CD4-positive, alpha-beta memory T cell (primary cell): Measurements from ENCODE around the gene ZNF687. TPM values are rescaled to one million over a fixed set of nuclear protein-coding genes. Genes with fewer than 3 reads are reported as not detected.

Experiments used
- CTCF ChIA-PET: fragments of 350-600 bp; sonication (Branson Sonifier 250); formaldehyde crosslinking; loops from one replicate; lab custom pipeline; 2021; ENCODE audit warnings: inconsistent platforms; ENCODE audit not compliant: partially characterized antibody; lab: Charles Lee
- POLR2A ChIA-PET: fragments of 350-600 bp; sonication (Branson Sonifier 250); formaldehyde crosslinking; loops from one replicate; lab custom pipeline; 2021; ENCODE audit not compliant: partially characterized antibody; lab: Charles Lee
- DNase-seq, 5 donors: peaks; one replicate each; pipeline versions ENCODE4 v3.0.0 to v3.0.0-alpha.2; 2020 to 2022; ENCODE audit warnings: mixed read lengths in 1 of 5
- H3K27ac ChIP-seq: one replicate; pipeline ENCODE4 v1.7.0; 2013; ENCODE audit warnings: low read depth, low read length
- H3K27me3 ChIP-seq: 2 replicates; pipeline ENCODE4 v1.7.0; 2013; ENCODE audit warnings: mild to moderate bottlenecking, low read length, moderate library complexity; ENCODE audit not compliant: insufficient read depth
- H3K36me3 ChIP-seq: 2 replicates; pipeline ENCODE4 v1.7.0; 2013; ENCODE audit warnings: mild to moderate bottlenecking, low read length, moderate library complexity; ENCODE audit not compliant: insufficient read depth
- H3K4me1 ChIP-seq: 2 replicates; pipeline ENCODE4 v1.7.0; 2013; ENCODE audit warnings: mild to moderate bottlenecking, low read length, moderate library complexity; ENCODE audit not compliant: insufficient read depth
- H3K4me3 ChIP-seq, 2 donors: one replicate each; pipeline ENCODE4 v1.7.0; 2013; ENCODE audit warnings: low read length in 2 of 2, mild to moderate bottlenecking in 1 of 2
- H3K9me3 ChIP-seq, 2 donors: one replicate each; pipeline ENCODE4 v1.7.0; 2013; ENCODE audit warnings: low read length in 2 of 2, control low read depth in 1 of 2; ENCODE audit not compliant: control insufficient read depth in 1 of 2
- H3K27ac Mint-ChIP-seq, 7 donors: one replicate each; pipeline ENCODE4 v1.8.0; 2020 to 2021; ENCODE audit warnings: mixed read lengths in 7 of 7, mild to moderate bottlenecking in 6 of 7, inconsistent platforms in 3 of 7, moderate library complexity in 3 of 7
- H3K27me3 Mint-ChIP-seq, 2 donors: one replicate each; pipeline ENCODE4 v1.8.0; 2020 to 2021; ENCODE audit warnings: mixed read lengths in 2 of 2
- H3K36me3 Mint-ChIP-seq, 2 donors: one replicate each; pipeline ENCODE4 v1.8.0; 2020 to 2021; ENCODE audit warnings: mixed read lengths in 2 of 2, inconsistent platforms in 1 of 2, mild to moderate bottlenecking in 1 of 2
- H3K4me1 Mint-ChIP-seq, 4 donors: one replicate each; pipeline ENCODE4 v1.8.0; 2020 to 2021; ENCODE audit warnings: mixed read lengths in 4 of 4, mild to moderate bottlenecking in 1 of 4
- H3K4me3 Mint-ChIP-seq, 8 donors: one replicate each; pipeline ENCODE4 v1.8.0; 2020 to 2021; ENCODE audit warnings: mixed read lengths in 8 of 8, mild to moderate bottlenecking in 7 of 8, moderate library complexity in 6 of 8, inconsistent platforms in 3 of 8
- H3K9me3 Mint-ChIP-seq, 8 donors: one replicate each; pipeline ENCODE4 v1.8.0; 2020 to 2021; ENCODE audit warnings: mixed read lengths in 8 of 8, mild to moderate bottlenecking in 5 of 8, inconsistent platforms in 3 of 8, moderate library complexity in 1 of 8
- intact Hi-C: fragments of 100-400 bp; cut with micrococcal nuclease; formaldehyde crosslinking; loops from one replicate; pipeline ENCODE4 v1.15.1; 2023
- polyA plus RNA-seq, 2 donors: library from polyadenylated mRNA; unstranded; fragments of 300-500 nt; fragmentation: Illumina TruSeq; gene quantifications; one replicate each; pipeline ENCODE4 v1.2.3, GENCODE V29; 2021
- total RNA-seq, 2 experiments: library from RNA; stranded (reverse); gene quantifications; one replicate each; pipeline ENCODE4 v1.2.3, GENCODE V29; 2021

The ZNF687 gene
- total and polyA plus RNA-seq, 4 experiments from 2014 or later: 0.36 to 39.3 (median 20.2) TPM

DNA sequence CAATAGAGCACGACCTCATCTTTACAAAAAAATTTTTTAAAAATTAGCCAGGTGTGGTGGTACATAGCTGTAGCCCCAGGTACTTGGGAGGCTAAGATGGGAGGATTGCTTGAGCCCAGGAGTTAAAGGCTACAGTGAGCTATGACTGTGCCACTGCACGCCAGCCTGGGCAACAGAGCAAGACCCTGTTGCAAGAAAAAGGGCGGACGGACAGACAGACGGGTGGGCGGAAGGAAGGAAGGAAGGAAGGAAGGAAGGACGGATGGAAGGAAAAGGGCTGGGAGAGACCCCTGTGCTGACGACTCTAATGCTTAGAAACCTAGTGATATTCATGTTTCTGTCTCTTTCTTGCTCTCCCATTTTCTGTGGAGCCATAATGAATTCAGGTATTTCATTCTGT lies 30.7 kb downstream of the ZNF687 start:
- POLR2A ChIA-PET: interaction anchor here (1.3 to 2.4 kb wide), 4 partner anchors 9 to 19 kb away, joined by 3 to 14 read pairs (median 10); partner anchors contain the start of gene PI4KB
- CTCF ChIA-PET: interaction anchor here (1.5 to 5.8 kb wide), 3 partner anchors 12 to 82 kb away, joined by 3 to 46 read pairs (median 8); no protein-coding TSS in a partner anchor
- H3K4me1 Mint-ChIP-seq: peaks cover 27 to 53% (median 36%) of the 10 kb centered on the region in 4 donors

DNA sequence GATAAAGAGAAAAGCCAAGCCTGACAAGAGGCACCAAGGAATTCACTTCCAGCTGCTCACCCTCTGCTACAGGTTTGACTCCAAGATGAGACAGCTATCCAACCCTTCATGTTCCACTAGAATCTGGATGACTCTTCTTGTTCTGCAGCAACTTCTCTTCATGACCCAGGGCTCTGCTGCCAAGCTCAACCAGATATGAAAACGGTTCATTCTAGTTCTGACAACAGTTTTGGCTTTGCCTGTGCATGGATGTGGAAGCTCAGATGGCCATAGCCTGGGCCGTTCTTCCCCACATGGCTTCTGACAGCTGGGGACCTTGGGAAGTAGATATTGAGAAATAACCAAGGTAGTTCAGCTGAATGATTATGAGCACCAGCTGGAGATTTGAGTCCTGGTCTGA lies 31.4 kb downstream of the ZNF687 start:
- ChIA-PET POLR2A (interaction anchor here (2.3 kb wide), 1 partner anchor 13 kb away, joined by 14 read pairs; the partner anchor contains the start of gene PI4KB), CTCF (interaction anchor here (0.9 to 5.8 kb wide), 4 partner anchors 12 to 82 kb away, joined by 3 to 46 read pairs (median 6); no protein-coding TSS in a partner anchor)
- no peak for DNase-seq
- Mint-ChIP-seq H3K4me3 (no peak overlapping the region), H3K36me3 (peaks cover 28 to 78% of the 10 kb centered on the region in 2 donors), H3K27me3 (no peaks in the 10 kb centered on the region), H3K4me1 (peaks cover 27 to 53% (median 36%) of the 10 kb centered on the region in 4 donors), H3K27ac (peak overlapping the region in 5 of 7 donors; percentile 9 to 31 (median 19)), H3K9me3 (no peaks in the 10 kb centered on the region)
- Histone ChIP-seq H3K9me3 (no peaks in the 10 kb centered on the region), H3K27me3 (no peaks in the 10 kb centered on the region), H3K36me3 (peaks cover 66% of the 10 kb centered on the region), H3K27ac (no peak overlapping the region), H3K4me3 (no peak overlapping the region), H3K4me1 (peaks cover 37% of the 10 kb centered on the region)
- intact Hi-C loops: no loop called here

More for the DNA sequence above, 30.7 kb downstream of the ZNF687 start:
- peaks cover 73% of the 10 kb centered on the region for H3K36me3 ChIP-seq
- no peaks in the 10 kb centered on the region for H3K9me3 ChIP-seq
- no peaks in the 10 kb centered on the region for H3K9me3 Mint-ChIP-seq
- no peaks in the 10 kb centered on the region for H3K27me3 ChIP-seq
- no peak overlapping the region for H3K4me3 ChIP-seq
- H3K4me1 ChIP-seq: peaks cover 37% of the 10 kb centered on the region
- H3K36me3 Mint-ChIP-seq: peaks cover 28 to 85% of the 10 kb centered on the region in 2 donors
- no peaks in the 10 kb centered on the region for H3K27me3 Mint-ChIP-seq
- no peak overlapping the region for H3K27ac ChIP-seq
- intact Hi-C loops: no loop called here
- DNase-seq: no peak
- H3K27ac Mint-ChIP-seq: peak overlapping the region; percentile 9 to 86 (median 78)
- no peak overlapping the region for H3K4me3 Mint-ChIP-seq

DNA sequence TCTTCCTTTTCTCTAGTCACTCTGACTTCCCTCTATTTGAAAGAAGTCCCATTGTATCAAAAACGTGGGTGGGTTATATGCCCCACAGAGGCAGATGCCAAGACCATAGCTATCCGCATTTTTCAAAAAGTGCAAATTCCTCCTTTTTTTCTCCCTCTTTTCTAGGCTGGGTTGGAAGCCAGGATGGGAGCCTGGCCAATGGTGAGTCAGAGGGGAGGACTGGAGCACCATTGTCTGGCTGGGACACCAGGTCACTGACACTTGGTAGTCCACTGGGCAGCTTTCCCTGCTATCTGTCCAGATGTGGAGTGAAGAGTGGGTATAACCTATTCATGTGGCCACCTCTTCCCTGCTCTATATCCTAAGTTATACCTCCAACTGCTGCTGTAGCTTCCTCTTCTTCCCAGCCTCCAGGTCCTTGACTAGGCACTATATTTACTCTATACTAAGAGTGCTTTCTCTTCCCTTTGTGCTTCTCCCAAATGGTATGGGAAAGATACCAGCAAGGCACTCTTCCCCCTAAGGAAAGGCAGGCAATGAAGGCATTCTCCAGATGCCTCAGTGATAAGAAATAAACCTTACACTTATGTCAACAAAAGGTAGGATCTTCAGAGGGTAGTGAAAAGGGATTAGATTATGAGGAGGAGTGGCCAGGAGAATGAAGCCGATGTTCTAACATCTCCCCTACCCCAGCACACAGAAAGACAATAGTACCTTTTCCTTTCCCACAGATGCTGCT lies 32.2 kb downstream of the ZNF687 start:
- POLR2A ChIA-PET: interaction anchor here (2.3 kb wide), 1 partner anchor 12 kb away, joined by 14 read pairs; the partner anchor contains the start of gene PI4KB
- Histone ChIP-seq H3K27ac (no peak overlapping the region), H3K4me3 (no peak overlapping the region), H3K4me1 (peaks cover 37% of the 10 kb centered on the region), H3K9me3 (no peaks in the 10 kb centered on the region), H3K36me3 (peaks cover 62% of the 10 kb centered on the region), H3K27me3 (no peaks in the 10 kb centered on the region)
- CTCF ChIA-PET: interaction anchor here (0.9 to 5.8 kb wide), 4 partner anchors 13 to 81 kb away, joined by 3 to 46 read pairs (median 6); no protein-coding TSS in a partner anchor
- Mint-ChIP-seq H3K36me3 (peaks cover 28 to 78% of the 10 kb centered on the region in 2 donors), H3K27ac (peak overlapping the region in 4 of 7 donors; percentile 4 to 75 (median 34)), H3K4me3 (no peak overlapping the region), H3K9me3 (no peaks in the 10 kb centered on the region), H3K27me3 (no peaks in the 10 kb centered on the region), H3K4me1 (peaks cover 28 to 57% (median 39%) of the 10 kb centered on the region in 4 donors)
- no peak for DNase-seq
- intact Hi-C loops: no loop called here

DNA sequence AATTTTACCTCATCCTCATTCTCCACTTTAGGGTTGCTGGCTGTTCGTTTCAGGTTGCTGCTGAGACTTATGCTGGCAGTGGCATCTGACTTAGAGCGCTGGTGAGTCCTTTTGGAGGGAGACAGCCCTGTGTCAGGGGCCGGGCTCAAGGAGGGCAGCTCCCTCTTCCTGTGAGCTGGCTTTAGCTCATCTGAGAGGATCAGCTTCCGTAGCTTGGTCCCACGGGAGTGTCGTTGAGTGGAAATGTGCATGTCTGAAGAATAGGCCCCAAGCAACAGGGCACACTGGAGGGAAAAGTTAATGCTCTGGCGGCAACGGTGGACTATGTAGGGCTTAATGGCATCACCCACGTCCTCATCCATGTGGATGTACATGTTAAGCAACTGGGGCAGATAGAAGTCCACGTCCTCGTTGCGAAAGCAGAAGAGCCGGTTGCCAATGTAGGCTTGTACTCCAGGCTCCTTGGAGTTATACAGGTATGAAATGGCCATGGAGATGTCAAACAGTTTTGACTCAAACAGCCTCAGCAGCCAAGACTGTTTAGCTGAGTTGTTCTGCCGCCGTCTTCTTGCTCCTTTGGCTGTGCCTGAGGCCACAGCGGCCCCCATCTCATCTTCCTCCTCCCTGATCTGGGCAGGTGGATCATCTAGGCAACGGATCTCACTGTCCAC lies 33.6 kb downstream of the ZNF687 start:
- intact Hi-C loops: no loop called here
- ChIA-PET CTCF (interaction anchor here (6.7 kb wide), 1 partner anchor 14 kb away, joined by 34 read pairs; no protein-coding TSS in a partner anchor), POLR2A (interaction anchor here (2.4 kb wide), 1 partner anchor 12 kb away, joined by 15 read pairs; the partner anchor contains the start of gene PI4KB)
- DNase-seq: no peak
- peaks cover 29 to 64% (median 45%) of the 10 kb centered on the region in 4 donors for H3K4me1 Mint-ChIP-seq
- peak overlapping the region; percentile 21 to 81 (median 48) for H3K27ac Mint-ChIP-seq
- H3K9me3 ChIP-seq: no peaks in the 10 kb centered on the region
- no peaks in the 10 kb centered on the region for H3K27me3 Mint-ChIP-seq
- no peaks in the 10 kb centered on the region for H3K27me3 ChIP-seq
- no peaks in the 10 kb centered on the region for H3K9me3 Mint-ChIP-seq
- H3K4me1 ChIP-seq: peaks cover 37% of the 10 kb centered on the region
- H3K4me3 Mint-ChIP-seq: no peak overlapping the region
- peaks cover 31 to 78% of the 10 kb centered on the region in 2 donors for H3K36me3 Mint-ChIP-seq
- no peak overlapping the region for H3K27ac ChIP-seq
- H3K4me3 ChIP-seq: no peak overlapping the region
- peaks cover 56% of the 10 kb centered on the region for H3K36me3 ChIP-seq

DNA sequence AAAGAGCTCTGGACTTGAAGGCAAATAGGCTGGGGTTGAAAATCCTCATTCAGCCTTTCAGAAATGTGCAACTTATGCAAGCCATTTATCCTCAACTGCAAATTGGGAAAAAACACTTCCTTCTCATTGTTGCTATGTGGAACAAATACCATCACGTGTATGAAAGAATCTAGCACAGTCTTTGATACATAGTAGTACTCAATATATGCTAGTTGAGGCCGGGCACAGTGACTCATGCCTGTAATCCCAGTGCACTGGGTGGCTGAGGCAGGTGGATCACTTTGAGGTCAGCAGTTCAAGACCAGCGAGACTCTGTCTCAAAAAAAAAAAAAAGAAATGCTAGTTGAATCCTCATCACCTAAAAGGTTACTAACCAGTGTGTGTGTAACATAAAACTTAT lies 36.9 kb downstream of the ZNF687 start:
- no peak for DNase-seq
- intact Hi-C loops: no loop called here
- ChIA-PET CTCF (interaction anchor here (0.7 to 6.7 kb wide), 3 partner anchors 17 to 1328 kb away, joined by 3 to 34 read pairs (median 7); no protein-coding TSS in a partner anchor), POLR2A (interaction anchor here (1.0 to 1.1 kb wide), 2 partner anchors 8 to 18 kb away, joined by 3 read pairs; no protein-coding TSS in a partner anchor)
- Mint-ChIP-seq H3K4me3 (no peak overlapping the region), H3K27me3 (no peaks in the 10 kb centered on the region), H3K36me3 (peaks cover 32 to 64% of the 10 kb centered on the region in 2 donors), H3K4me1 (peaks cover 21 to 54% (median 33%) of the 10 kb centered on the region in 4 donors), H3K27ac (no peak overlapping the region), H3K9me3 (no peaks in the 10 kb centered on the region)
- no peak overlapping the region for H3K27ac ChIP-seq
- peaks cover 12% of the 10 kb centered on the region for H3K4me1 ChIP-seq
- H3K9me3 ChIP-seq: no peaks in the 10 kb centered on the region
- H3K27me3 ChIP-seq: no peaks in the 10 kb centered on the region
- peaks cover 44% of the 10 kb centered on the region for H3K36me3 ChIP-seq
- no peak overlapping the region for H3K4me3 ChIP-seq

DNA sequence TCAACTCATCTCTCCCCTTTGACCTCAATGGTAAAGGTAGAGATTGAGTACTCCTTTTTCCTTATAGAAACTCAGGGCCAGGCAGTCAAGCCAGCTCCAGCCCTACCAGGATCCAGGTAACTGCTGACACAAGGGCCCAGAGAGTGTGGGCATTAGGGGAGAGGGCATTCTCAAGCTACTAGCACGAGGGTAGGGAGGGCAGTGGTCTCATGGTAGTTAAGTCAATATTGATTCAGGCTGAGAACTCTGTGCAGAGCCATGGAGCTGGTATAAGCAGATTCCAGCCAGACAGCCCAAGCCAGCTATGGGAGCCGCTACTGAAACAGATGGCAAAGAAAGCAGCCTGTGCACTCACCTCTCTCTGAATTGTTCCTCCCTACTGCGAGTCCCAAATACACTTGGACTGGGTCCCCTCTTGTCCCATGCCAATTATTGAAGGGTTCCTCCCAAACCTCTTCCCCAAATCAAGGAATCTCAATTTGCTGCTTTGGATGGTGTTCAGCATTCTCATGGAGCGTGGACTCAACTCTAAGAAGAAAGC lies 42.4 kb downstream of the ZNF687 start:
- no peak overlapping the region for H3K4me3 ChIP-seq
- intact Hi-C loops: no loop called here
- H3K36me3 Mint-ChIP-seq: peaks cover 24 to 52% of the 10 kb centered on the region in 2 donors
- H3K27ac ChIP-seq: no peak overlapping the region
- peaks cover 14% of the 10 kb centered on the region for H3K36me3 ChIP-seq
- H3K4me1 ChIP-seq: peaks cover 40% of the 10 kb centered on the region
- H3K27ac Mint-ChIP-seq: peak overlapping the region in 3 of 7 donors; percentile 36 to 59 (median 50)
- H3K9me3 ChIP-seq: no peaks in the 10 kb centered on the region
- no peaks in the 10 kb centered on the region for H3K27me3 Mint-ChIP-seq
- peaks cover 40 to 76% (median 51%) of the 10 kb centered on the region in 4 donors for H3K4me1 Mint-ChIP-seq
- POLR2A ChIA-PET: no interaction called here
- no peaks in the 10 kb centered on the region for H3K9me3 Mint-ChIP-seq
- no peak for DNase-seq
- CTCF ChIA-PET: interaction anchor here (1.1 to 11.9 kb wide), 3 partner anchors 15 to 402 kb away, joined by 3 to 105 read pairs (median 10); no protein-coding TSS in a partner anchor
- H3K27me3 ChIP-seq: no peaks in the 10 kb centered on the region
- H3K4me3 Mint-ChIP-seq: peak overlapping the region in 3 of 8 donors; percentile 10 to 21 (median 11)
